22Rv1 (cell line): ENCODE results near the gene DNAJB9.

ENCODE experiments used
- H3K27ac ChIP-seq: fragments of 450-650 bp; 2 replicates; pipeline ENCODE4 v1.5.1; 2017
- CTCF ChIP-seq: fragments of 450-650 bp; IDR thresholded peaks from 2 replicates; pipeline ENCODE4 v1.5.1; 2017; ENCODE audit warnings: mild to moderate bottlenecking
- ZFX ChIP-seq: fragments of 450-650 bp; IDR thresholded peaks from 2 replicates; pipeline ENCODE4 v1.6.1; 2017; ENCODE audit warnings: antibody characterized with exemption, borderline replicate concordance

The DNAJB9 gene

GRCh38 chr7:108569381-108570145, at the start of gene DNAJB9, which contains the start of gene THAP5:
DNAJB9 (plus strand) TSS chr7:108569874; CDS start chr7:108571727, 1,853 bp downstream.
THAP5 (minus strand) TSS chr7:108569706; CDS start chr7:108569569, 137 bp downstream.
- peak within 1 kb of the TSS; percentile 93 for H3K27ac ChIP-seq
- TF ChIP-seq CTCF (no peak), ZFX (no peak)

DNA sequence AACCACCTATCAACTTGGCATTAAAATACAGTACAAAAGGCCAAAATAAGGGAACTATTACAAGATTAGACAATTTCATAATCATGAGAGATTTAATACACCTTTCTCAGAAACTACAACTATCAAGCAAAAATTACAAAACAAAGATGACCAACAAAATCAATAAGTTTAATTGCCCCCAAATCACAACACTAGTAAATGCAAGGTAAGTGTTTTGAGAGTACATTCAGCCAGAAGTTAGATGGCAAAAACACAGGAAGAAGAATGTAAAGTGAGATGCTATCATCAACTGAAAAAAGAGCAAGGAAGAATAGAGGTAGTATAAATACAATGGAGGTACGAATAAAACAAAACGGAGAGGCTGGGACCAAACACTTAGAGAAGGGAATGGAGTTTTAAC, 46.9 kb upstream of the DNAJB9 start:
- TF ChIP-seq CTCF (no peak), ZFX (no peak)
- no peak overlapping the region for H3K27ac ChIP-seq

DNA sequence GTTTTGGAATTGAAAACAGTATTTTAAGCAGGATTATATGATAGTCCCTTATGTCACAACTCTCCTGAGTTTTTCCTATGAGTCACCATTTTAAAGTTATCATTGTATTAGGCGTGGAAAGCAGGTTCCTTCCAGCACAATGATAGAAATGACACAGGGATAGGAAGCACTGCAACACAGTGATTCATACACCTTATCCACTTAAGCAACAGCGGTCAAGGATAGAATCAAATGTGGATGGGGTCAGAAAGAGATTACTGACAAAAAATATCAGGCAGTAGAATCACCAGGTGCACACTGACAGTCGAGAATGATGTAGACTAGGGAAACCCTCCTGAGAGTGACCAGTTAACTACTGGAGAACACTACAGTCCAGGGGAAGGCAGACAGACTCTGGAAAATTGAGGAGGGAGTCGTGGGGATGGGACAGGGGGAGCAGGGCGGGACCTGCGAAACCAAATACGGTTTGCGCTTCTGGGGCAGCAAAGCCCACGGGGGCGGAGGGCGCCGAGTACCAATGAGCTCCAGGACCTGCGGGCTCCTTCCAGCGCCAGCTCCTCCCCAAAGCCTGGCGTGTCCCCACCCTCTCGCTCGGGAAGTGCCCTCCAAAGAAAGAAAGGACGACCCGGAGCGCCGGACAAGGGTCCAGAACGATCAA, 44.2 kb upstream of the DNAJB9 start:
- H3K27ac ChIP-seq = peak overlapping the region; percentile 91
- TF ChIP-seq CTCF (no peak; the same call in 1 of the 2 replicates), ZFX (no peak)

GRCh38 chr7:108525985-108526767, 43.5 kb upstream of the DNAJB9 start, which contains the start of gene PNPLA8:
PNPLA8 (minus strand) TSS chr7:108526135; CDS start chr7:108515491, 10,644 bp downstream.
- peak within 1 kb of the TSS; percentile 91 for H3K27ac ChIP-seq
- TF ChIP-seq ZFX (no peak), CTCF (no peak; the same call in 1 of the 2 replicates)

GRCh38 chr7:108526768-108527017, 43.0 kb upstream of the DNAJB9 start:
- TF ChIP-seq ZFX = no peak
- TF ChIP-seq CTCF = no peak
- peak overlapping the region; percentile 91 for H3K27ac ChIP-seq

DNA sequence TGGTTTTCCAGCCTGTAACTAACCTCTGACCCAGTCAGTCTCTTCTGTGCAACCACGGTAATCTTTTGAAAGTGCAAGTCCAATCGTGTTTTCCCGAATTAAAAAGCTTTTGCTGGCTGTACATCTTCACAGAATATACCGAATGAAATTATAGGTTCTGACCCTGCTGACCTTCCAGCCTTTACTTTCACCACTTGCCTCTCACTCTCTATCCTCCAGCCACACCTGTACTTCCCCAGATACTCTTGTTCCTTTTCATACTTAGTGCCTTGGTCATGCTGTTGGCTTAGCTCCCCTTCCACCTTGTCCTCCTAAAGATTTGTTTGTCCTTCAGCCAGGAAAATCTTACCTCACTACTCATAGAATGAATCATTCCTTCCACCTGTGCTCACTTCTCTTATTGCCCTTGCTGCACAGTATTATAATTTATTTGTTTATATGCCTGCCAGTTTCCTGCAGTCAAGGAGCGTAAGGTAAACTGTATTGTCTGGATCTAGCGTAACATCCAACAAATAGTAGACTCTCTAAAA, 41.4 kb upstream of the DNAJB9 start:
- no peak overlapping the region for H3K27ac ChIP-seq

More for the DNA sequence above, 41.4 kb upstream of the DNAJB9 start:
- TF ChIP-seq ZFX (no peak), CTCF (no peak)
